Mesothelial cell of epicardium (in vitro differentiated cells): ENCODE measurements around the gene CMSS1. TPM values are rescaled to one million over a fixed set of nuclear protein-coding genes. Genes with fewer than 3 reads are reported as not detected.
A peak's percentile ranks its signal among the peaks of the same experiment; 100 is the strongest.

Experiments
- DNase-seq, 2 experiments: peaks; one replicate each; pipeline ENCODE4 v3.0.0; 2021; ENCODE audit warnings: low spot score in 2 of 2; ENCODE audit not compliant: unreplicated experiment in 2 of 2
- H3K27ac Mint-ChIP-seq: 2 replicates; pipeline ENCODE4 v1.8.0; 2021; ENCODE audit warnings: mixed read lengths
- H3K27me3 Mint-ChIP-seq: 2 replicates; pipeline ENCODE4 v1.8.0; 2021; ENCODE audit warnings: low read depth, mixed read lengths
- H3K36me3 Mint-ChIP-seq: 2 replicates; pipeline ENCODE4 v1.8.0; 2021; ENCODE audit warnings: mixed read lengths
- H3K4me1 Mint-ChIP-seq: 2 replicates; pipeline ENCODE4 v1.8.0; 2021; ENCODE audit warnings: mixed read lengths
- H3K4me3 Mint-ChIP-seq: 2 replicates; pipeline ENCODE4 v1.8.0; 2021; ENCODE audit warnings: mild to moderate bottlenecking, moderate library complexity, mixed read lengths
- H3K9me3 Mint-ChIP-seq: 2 replicates; pipeline ENCODE4 v1.8.0; 2021; ENCODE audit warnings: mixed read lengths
- CTCF ChIP-seq: fragments of 200-600 bp; sonication (generic); IDR thresholded peaks from one replicate; pipeline ENCODE4 v1.5.0; 2021; ENCODE audit warnings: antibody characterized with exemption; ENCODE audit not compliant: unreplicated experiment
- total RNA-seq: library from RNA; stranded (reverse); gene quantifications from 3 replicates; pipeline ENCODE4 v1.2.1, GENCODE V29; 2021

CMSS1 gene
- total RNA-seq, result 30.0 to 34.0 TPM (median 33.7 TPM) in 3 replicates

- no peaks in the 10 kb centered on the region for H3K27me3 Mint-ChIP-seq
- H3K4me3 Mint-ChIP-seq, result peak within 1 kb of the TSS; percentile 93
- H3K36me3 Mint-ChIP-seq, result no peaks in the 10 kb centered on the region
- peaks cover 23% of the 10 kb centered on the region for H3K4me1 Mint-ChIP-seq
- H3K27ac Mint-ChIP-seq, result peak within 1 kb of the TSS; percentile 99
- DNase-seq, result peak; percentile 89 to 98
- H3K9me3 Mint-ChIP-seq, result no peaks in the 10 kb centered on the region
- no peak for TF ChIP-seq CTCF
Measured at GRCh38 chr3:99817437-99818240, at the start of gene CMSS1. Gene CMSS1 (plus strand): TSS chr3:99817862.

- TF ChIP-seq CTCF, result no peak
- H3K4me3 Mint-ChIP-seq, result no peak overlapping the region
- H3K27ac Mint-ChIP-seq, result no peak overlapping the region
- no peaks in the 10 kb centered on the region for H3K9me3 Mint-ChIP-seq
- H3K4me1 Mint-ChIP-seq, result no peaks in the 10 kb centered on the region
- H3K36me3 Mint-ChIP-seq, result no peaks in the 10 kb centered on the region
- peaks cover 6% of the 10 kb centered on the region for H3K27me3 Mint-ChIP-seq
- no peak for DNase-seq
Measured at GRCh38 chr3:99768126-99768525, 49.5 kb upstream of the CMSS1 start.

GRCh38 chr3:99768808-99769501 lies 48.7 kb upstream of the CMSS1 start:
- Mint-ChIP-seq H3K4me3 (no peak overlapping the region), H3K36me3 (no peaks in the 10 kb centered on the region), H3K27me3 (peaks cover 6% of the 10 kb centered on the region), H3K4me1 (no peaks in the 10 kb centered on the region), H3K9me3 (no peaks in the 10 kb centered on the region), H3K27ac (no peak overlapping the region)
- no peak for TF ChIP-seq CTCF
- DNase-seq, result no peak

GRCh38 chr3:99772171-99772570 lies 45.5 kb upstream of the CMSS1 start:
- Mint-ChIP-seq H3K4me3 (no peak overlapping the region), H3K9me3 (no peaks in the 10 kb centered on the region), H3K27ac (no peak overlapping the region), H3K27me3 (peaks cover 9% of the 10 kb centered on the region), H3K36me3 (no peaks in the 10 kb centered on the region), H3K4me1 (no peaks in the 10 kb centered on the region)
- no peak for DNase-seq
- TF ChIP-seq CTCF, result no peak

GRCh38 chr3:99772671-99773070 lies 45.0 kb upstream of the CMSS1 start:
- Mint-ChIP-seq H3K36me3 (no peaks in the 10 kb centered on the region), H3K27me3 (peaks cover 12% of the 10 kb centered on the region), H3K27ac (no peak overlapping the region), H3K4me3 (no peak overlapping the region), H3K9me3 (no peaks in the 10 kb centered on the region), H3K4me1 (no peaks in the 10 kb centered on the region)
- no peak for DNase-seq
- no peak for TF ChIP-seq CTCF
